HG03521 (cell line): ENCODE results near the gene TJP1.
"Not testable (repeated sequence)": the region's sequence is repeated elsewhere in the genome, so short reads cannot be mapped to it uniquely, and the experiment has no call there.

ENCODE experiments used
- ATAC-seq: cut with Tn5 transposase; IDR thresholded peaks from one replicate; pipeline ENCODE4 v1.9.1; 2021; ENCODE audit warnings: mild to moderate bottlenecking, moderate library complexity; ENCODE audit not compliant: unreplicated experiment

Gene TJP1

GRCh38 chr15:29708519-29708918, 113.7 kb downstream of the TJP1 start:
- ATAC-seq = no peak

- no peak for ATAC-seq
Observed at GRCh38 chr15:29704950-29705597, 117.2 kb downstream of the TJP1 start.

GRCh38 chr15:29701151-29701550, 121.1 kb downstream of the TJP1 start:
- no peak for ATAC-seq

- ATAC-seq = no peak
Observed at GRCh38 chr15:29700296-29700695, 122.0 kb downstream of the TJP1 start.

- no peak for ATAC-seq
Observed at GRCh38 chr15:29699791-29700190, 122.5 kb downstream of the TJP1 start.

GRCh38 chr15:29698030-29698701, 124.1 kb downstream of the TJP1 start:
- no peak for ATAC-seq

- ATAC-seq = no peak
Observed at GRCh38 chr15:29696950-29697738, 125.1 kb downstream of the TJP1 start.

GRCh38 chr15:29696506-29696905, 125.8 kb downstream of the TJP1 start:
- not testable (repeated sequence) for ATAC-seq

- no peak for ATAC-seq
Observed at GRCh38 chr15:29695489-29696167, 126.6 kb downstream of the TJP1 start.

GRCh38 chr15:29693225-29693624, 129.0 kb downstream of the TJP1 start:
- no peak for ATAC-seq

GRCh38 chr15:29692527-29692926, 129.7 kb downstream of the TJP1 start:
- ATAC-seq = no peak

GRCh38 chr15:29690765-29691475, 131.3 kb downstream of the TJP1 start:
- ATAC-seq = no peak

- no peak for ATAC-seq
Observed at GRCh38 chr15:29689287-29689986, 132.8 kb downstream of the TJP1 start.

GRCh38 chr15:29688506-29689286, 133.6 kb downstream of the TJP1 start:
- ATAC-seq = no peak

GRCh38 chr15:29687939-29688505, 134.2 kb downstream of the TJP1 start:
- ATAC-seq = no peak

GRCh38 chr15:29687204-29687815, 135.0 kb downstream of the TJP1 start:
- ATAC-seq = no peak

GRCh38 chr15:29686445-29687203, 135.6 kb downstream of the TJP1 start:
- ATAC-seq = no peak

- ATAC-seq = no peak
Observed at GRCh38 chr15:29686079-29686425, 136.2 kb downstream of the TJP1 start.
